HG03103 (cell line): ENCODE data around the gene TNFSF10.
A peak's percentile ranks its signal among the peaks of the same experiment; 100 is the strongest.
"Not testable (repeated sequence)": the region's sequence is repeated elsewhere in the genome, so short reads cannot be mapped to it uniquely, and the experiment has no call there.

Experiments
- ATAC-seq: cut with Tn5 transposase; IDR thresholded peaks from one replicate; pipeline ENCODE4 v1.9.1; 2021; ENCODE audit warnings: low read depth; ENCODE audit not compliant: unreplicated experiment

TNFSF10 gene

GRCh38 chr3:172522871-172523818 is at the start of gene TNFSF10:
Gene TNFSF10 (minus strand): TSS chr3:172523430. CDS start chr3:172523384, 46 bp downstream.
- ATAC-seq: peak; percentile 83

- ATAC-seq: no peak
These were observed 46.1 kb upstream of the TNFSF10 start for GRCh38 chr3:172569128-172570008.

- ATAC-seq: no peak
These were observed 45.5 kb upstream of the TNFSF10 start for GRCh38 chr3:172568701-172569100.

GRCh38 chr3:172566785-172567184 is 43.6 kb upstream of the TNFSF10 start:
- not testable (repeated sequence) for ATAC-seq

GRCh38 chr3:172564499-172564898 is 41.3 kb upstream of the TNFSF10 start:
- ATAC-seq: no peak

- ATAC-seq: no peak
These were observed 39.9 kb upstream of the TNFSF10 start for GRCh38 chr3:172562871-172563865.

- ATAC-seq: no peak
These were observed 38.8 kb upstream of the TNFSF10 start for GRCh38 chr3:172561897-172562640.

- ATAC-seq: no peak
These were observed 37.4 kb upstream of the TNFSF10 start for GRCh38 chr3:172560586-172560985.

- no peak for ATAC-seq
These were observed 36.8 kb upstream of the TNFSF10 start for GRCh38 chr3:172560026-172560425.

GRCh38 chr3:172559020-172559419 is 35.8 kb upstream of the TNFSF10 start:
- ATAC-seq: no peak

- ATAC-seq: no peak
These were observed 34.4 kb upstream of the TNFSF10 start for GRCh38 chr3:172557515-172558220.

GRCh38 chr3:172553526-172554252 is 30.5 kb upstream of the TNFSF10 start:
- ATAC-seq: no peak

- ATAC-seq: no peak
These were observed 29.4 kb upstream of the TNFSF10 start for GRCh38 chr3:172552607-172553006.

GRCh38 chr3:172551874-172552273 is 28.6 kb upstream of the TNFSF10 start:
- ATAC-seq: no peak

- no peak for ATAC-seq
These were observed 27.2 kb upstream of the TNFSF10 start for GRCh38 chr3:172550347-172550943.

- no peak for ATAC-seq
These were observed 25.9 kb upstream of the TNFSF10 start for GRCh38 chr3:172549144-172549543.

GRCh38 chr3:172546628-172547214 is 23.5 kb upstream of the TNFSF10 start:
- ATAC-seq: no peak
